ENCODE data around the gene ZNF330.

Gene ZNF330

GRCh38 chr4:141220691-141221659, at the start of gene ZNF330:
Gene ZNF330 (plus strand): TSS chr4:141220895. CDS start chr4:141222372, 1,477 bp downstream.
- Histone ChIP-seq H3K9me3 (ENCODE audit: insufficient read depth, low read depth, low read length) (no peaks in the 10 kb centered on the region), H3K4me1 (ENCODE audit: insufficient read depth, low read length, poor library complexity, severe bottlenecking) (peaks cover 37% of the 10 kb centered on the region), H3K4me2 (ENCODE audit: low read depth, low read length, poor library complexity, severe bottlenecking) (peak within 1 kb of the TSS; percentile 96), H3K36me3 (ENCODE audit: insufficient read depth, low read length) (no peaks in the 10 kb centered on the region), H3K9me2 (replicated peaks; ENCODE audit: low read depth, low read length) (no peaks in the 10 kb centered on the region), H3F3A (ENCODE audit: low read depth) (no peaks in the 10 kb centered on the region), H3K79me2 (ENCODE audit: insufficient read depth, low read length) (peaks cover 51% of the 10 kb centered on the region), H3K27me3 (ENCODE audit: insufficient read depth, low read length, poor library complexity, severe bottlenecking) (peaks cover 5% of the 10 kb centered on the region), H3K4me3 (ENCODE audit: low read length, poor library complexity, severe bottlenecking) (peak within 1 kb of the TSS; percentile 98), H4K20me1 (ENCODE audit: insufficient read depth, low read length, poor library complexity, severe bottlenecking) (peaks cover 46% of the 10 kb centered on the region), H2AFZ (ENCODE audit: low read length) (peak within 1 kb of the TSS; percentile 97), H3K9ac (ENCODE audit: low read depth, low read length, poor library complexity, severe bottlenecking) (peak within 1 kb of the TSS; percentile 86)
- TF ChIP-seq EZH2phosphoT487 (IDR thresholded peaks at IDR 0.05; ENCODE audit: borderline replicate concordance) (no peak), CTCF (conservative IDR thresholded peaks at IDR 0.05; ENCODE audit: low read length) (peak; percentile 53)

- H3K9me2 ChIP-seq (replicated peaks; ENCODE audit: low read depth, low read length), result no peaks in the 10 kb centered on the region
- no peaks in the 10 kb centered on the region for H4K20me1 ChIP-seq (ENCODE audit: insufficient read depth, low read length, poor library complexity, severe bottlenecking)
- H3K79me2 ChIP-seq (ENCODE audit: insufficient read depth, low read length), result no peaks in the 10 kb centered on the region
- no peak for TF ChIP-seq EZH2phosphoT487 (IDR thresholded peaks at IDR 0.05; ENCODE audit: borderline replicate concordance)
- no peak for TF ChIP-seq CTCF (conservative IDR thresholded peaks at IDR 0.05; ENCODE audit: low read length)
- H2AFZ ChIP-seq (ENCODE audit: low read length), result peak overlapping the region; percentile 26; the same call in 1 of the 2 replicates
- H3K27me3 ChIP-seq (ENCODE audit: insufficient read depth, low read length, poor library complexity, severe bottlenecking), result no peaks in the 10 kb centered on the region
- H3K4me1 ChIP-seq (ENCODE audit: insufficient read depth, low read length, poor library complexity, severe bottlenecking), result no peaks in the 10 kb centered on the region
- no peak overlapping the region for H3K4me2 ChIP-seq (ENCODE audit: low read depth, low read length, poor library complexity, severe bottlenecking)
- no peaks in the 10 kb centered on the region for H3F3A ChIP-seq (ENCODE audit: low read depth)
- H3K9ac ChIP-seq (ENCODE audit: low read depth, low read length, poor library complexity, severe bottlenecking), result no peak overlapping the region
- no peak overlapping the region for H3K4me3 ChIP-seq (ENCODE audit: low read length, poor library complexity, severe bottlenecking)
- no peaks in the 10 kb centered on the region for H3K36me3 ChIP-seq (ENCODE audit: insufficient read depth, low read length)
- H3K9me3 ChIP-seq (ENCODE audit: insufficient read depth, low read depth, low read length), result 0 out of 2 replicates have a peak, but pooled peaks cover 2% of the 10 kb centered on the region
These were observed 46.2 kb upstream of the ZNF330 start for GRCh38 chr4:141174457-141174856.

- H3K4me2 ChIP-seq (ENCODE audit: low read depth, low read length, poor library complexity, severe bottlenecking), result no peak overlapping the region
- no peaks in the 10 kb centered on the region for H3K9me3 ChIP-seq (ENCODE audit: insufficient read depth, low read depth, low read length)
- no peaks in the 10 kb centered on the region for H3K79me2 ChIP-seq (ENCODE audit: insufficient read depth, low read length)
- no peaks in the 10 kb centered on the region for H3K27me3 ChIP-seq (ENCODE audit: insufficient read depth, low read length, poor library complexity, severe bottlenecking)
- H3K4me3 ChIP-seq (ENCODE audit: low read length, poor library complexity, severe bottlenecking), result no peak overlapping the region
- H3F3A ChIP-seq (ENCODE audit: low read depth), result no peaks in the 10 kb centered on the region
- no peaks in the 10 kb centered on the region for H3K4me1 ChIP-seq (ENCODE audit: insufficient read depth, low read length, poor library complexity, severe bottlenecking)
- H3K9ac ChIP-seq (ENCODE audit: low read depth, low read length, poor library complexity, severe bottlenecking), result no peak overlapping the region
- no peak overlapping the region for H2AFZ ChIP-seq (ENCODE audit: low read length)
- no peaks in the 10 kb centered on the region for H4K20me1 ChIP-seq (ENCODE audit: insufficient read depth, low read length, poor library complexity, severe bottlenecking)
- H3K36me3 ChIP-seq (ENCODE audit: insufficient read depth, low read length), result no peaks in the 10 kb centered on the region
- TF ChIP-seq CTCF (conservative IDR thresholded peaks at IDR 0.05; ENCODE audit: low read length) (no peak), EZH2phosphoT487 (IDR thresholded peaks at IDR 0.05; ENCODE audit: borderline replicate concordance) (no peak)
- H3K9me2 ChIP-seq (replicated peaks; ENCODE audit: low read depth, low read length), result no peaks in the 10 kb centered on the region
These were observed 43.5 kb upstream of the ZNF330 start for GRCh38 chr4:141177171-141177570.
